Frontal cortex (tissue), 4 donors: ENCODE results near the gene CBFA2T2. TPM values are rescaled to one million over a fixed set of nuclear protein-coding genes. Genes with fewer than 3 reads are reported as not detected.
"Not testable (repeated sequence)": the region's sequence is repeated elsewhere in the genome, so short reads cannot be mapped to it uniquely, and the experiment has no call there.

Experiments used
- DNase-seq, 2 donors: peaks; one replicate each; pipeline ENCODE4 v3.0.0; 2012; ENCODE audit warnings: low spot score in 2 of 2
- FAIRE-seq: peaks from 2 replicates; lab custom pipeline; 2012; peaks lifted over from hg19 to GRCh38; lab: Jason Lieb, UNC
- total RNA-seq: library from RNA; depleted of rRNA; stranded (reverse); fragments of >200 nt; gene quantifications from one replicate; pipeline ENCODE4 v1.2.3, GENCODE V29; 2014
- donor health status: control.
- donor health status: control.
- donor health status: control.

Gene CBFA2T2
- total RNA-seq, 1 donor from 2014 or later, result 24.9 TPM

GRCh38 chr20:33604084-33604990, 114.4 kb downstream of the CBFA2T2 start:
- DNase-seq, result no peak
- FAIRE-seq, result no peak

GRCh38 chr20:33604991-33605370, 115.1 kb downstream of the CBFA2T2 start:
- no peak for FAIRE-seq
- no peak for DNase-seq

- DNase-seq, result no peak
- FAIRE-seq, result no peak
Observed at GRCh38 chr20:33606118-33606771, 116.3 kb downstream of the CBFA2T2 start.

GRCh38 chr20:33609504-33609903, 119.6 kb downstream of the CBFA2T2 start:
- DNase-seq, result no peak
- no peak for FAIRE-seq

GRCh38 chr20:33611106-33611505, 121.2 kb downstream of the CBFA2T2 start:
- no peak for FAIRE-seq
- DNase-seq, result no peak

GRCh38 chr20:33612001-33612400, 122.1 kb downstream of the CBFA2T2 start:
- FAIRE-seq (no peak), DNase-seq (no peak)

- DNase-seq (no peak), FAIRE-seq (no peak)
Observed at GRCh38 chr20:33621717-33622400, 132.0 kb downstream of the CBFA2T2 start.

GRCh38 chr20:33622705-33623365, 132.9 kb downstream of the CBFA2T2 start:
- FAIRE-seq (no peak), DNase-seq (no peak)

GRCh38 chr20:33624399-33624798, 134.5 kb downstream of the CBFA2T2 start:
- FAIRE-seq, result no peak
- no peak for DNase-seq

- FAIRE-seq (no peak), DNase-seq (no peak)
Observed at GRCh38 chr20:33626190-33626589, 136.3 kb downstream of the CBFA2T2 start.

- FAIRE-seq (no peak), DNase-seq (no peak)
Observed at GRCh38 chr20:33627577-33628216, 137.8 kb downstream of the CBFA2T2 start.

- DNase-seq (no peak), FAIRE-seq (no peak)
Observed at GRCh38 chr20:33629533-33629932, 139.6 kb downstream of the CBFA2T2 start.

GRCh38 chr20:33629979-33630378, 140.1 kb downstream of the CBFA2T2 start:
- DNase-seq, result no peak
- FAIRE-seq, result no peak

GRCh38 chr20:33630507-33630906, 140.6 kb downstream of the CBFA2T2 start:
- FAIRE-seq, result no peak
- no peak for DNase-seq

- not testable (repeated sequence) for DNase-seq, FAIRE-seq
Observed at GRCh38 chr20:33631910-33632309, 142.0 kb downstream of the CBFA2T2 start.

- FAIRE-seq (no peak), DNase-seq (no peak)
Observed at GRCh38 chr20:33635341-33635740, 145.4 kb downstream of the CBFA2T2 start.

- FAIRE-seq (no peak), DNase-seq (no peak)
Observed at GRCh38 chr20:33636776-33637175, 146.9 kb downstream of the CBFA2T2 start.

- DNase-seq (no peak), FAIRE-seq (no peak)
Observed at GRCh38 chr20:33640287-33640686, 150.4 kb downstream of the CBFA2T2 start.

GRCh38 chr20:33644313-33645071, 154.6 kb downstream of the CBFA2T2 start:
- FAIRE-seq (no peak), DNase-seq (no peak)
